HG03354 (cell line): ENCODE measurements around the gene UROS.

ENCODE experiments used
- ATAC-seq: cut with Tn5 transposase; IDR thresholded peaks from one replicate; pipeline ENCODE4 v1.9.1; 2021; ENCODE audit warnings: mild to moderate bottlenecking; ENCODE audit not compliant: unreplicated experiment, poor library complexity, severe bottlenecking

UROS gene

DNA sequence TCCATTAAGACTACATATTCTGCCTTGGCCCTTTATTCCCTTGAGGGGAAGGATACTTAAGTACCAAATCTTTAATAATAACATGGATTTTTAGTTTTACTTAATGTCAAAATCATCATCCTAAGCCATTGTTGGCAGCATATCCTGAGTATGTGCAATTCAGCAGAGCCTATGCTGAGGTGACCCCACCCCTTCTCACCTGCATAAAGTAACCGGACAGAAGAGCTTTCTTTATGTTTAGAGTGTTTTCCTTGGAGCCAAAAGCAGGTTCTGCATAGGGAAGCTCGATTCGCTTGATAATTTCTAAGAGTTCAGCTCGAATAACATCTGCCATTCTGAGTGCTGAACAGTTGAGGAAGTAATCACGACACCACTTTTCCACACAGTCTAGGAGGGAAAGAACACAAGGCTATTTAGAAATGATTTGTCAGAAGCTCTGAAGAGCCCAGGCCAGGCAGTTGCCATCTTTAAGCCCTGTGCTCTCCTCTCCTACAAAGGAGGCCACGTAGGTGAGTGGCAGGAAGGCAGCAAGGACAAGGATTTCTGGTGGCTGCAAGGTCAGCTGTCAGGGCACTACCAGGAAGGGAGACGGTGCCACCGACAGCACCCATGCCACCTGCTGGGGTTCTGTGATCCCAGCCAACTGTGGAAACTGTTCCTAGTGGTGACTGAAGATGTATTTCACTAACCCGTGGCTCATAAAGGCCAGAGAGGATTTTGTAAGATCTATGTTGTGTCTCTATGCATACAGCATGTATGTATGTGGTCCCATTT is 15.9 kb upstream of the UROS start:
- ATAC-seq: no peak

DNA sequence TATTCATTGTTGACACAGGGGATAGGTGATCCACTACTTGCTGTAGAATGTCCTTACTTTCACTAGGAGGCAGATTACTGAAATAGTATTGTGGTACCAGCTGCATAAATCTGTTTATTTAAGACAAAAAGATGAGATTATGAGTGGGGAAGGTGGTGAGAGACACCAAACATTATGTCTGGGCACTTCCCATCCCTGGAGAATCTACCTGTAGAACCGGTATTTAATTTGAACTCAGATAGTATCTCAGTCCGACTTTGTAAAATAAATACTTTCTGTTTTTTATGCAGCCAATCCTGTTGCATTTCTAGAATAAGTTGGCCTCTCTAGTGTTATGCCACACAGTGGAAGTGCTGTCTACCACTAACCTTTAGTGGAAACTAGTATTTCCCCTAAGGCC is 13.7 kb upstream of the UROS start:
- no peak for ATAC-seq

DNA sequence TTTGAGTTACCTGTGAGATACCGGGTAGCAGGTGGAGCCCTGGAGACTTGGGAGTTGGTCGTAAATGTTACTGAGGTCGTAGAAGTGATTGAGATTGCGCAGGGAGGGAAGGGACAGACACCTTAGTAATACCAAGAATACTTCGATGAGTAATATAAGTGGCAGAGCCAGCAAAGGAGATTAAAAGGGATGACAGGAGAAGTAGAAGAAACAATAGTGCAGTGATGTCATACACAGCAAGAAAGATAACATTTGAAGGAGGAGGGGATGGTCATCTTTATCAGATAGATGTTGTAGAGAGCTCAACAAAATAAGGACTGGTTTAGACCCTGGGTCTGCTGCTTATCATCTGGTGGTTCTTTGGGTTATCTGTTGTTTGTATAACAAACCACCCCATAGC is 5.3 kb upstream of the UROS start:
- no peak for ATAC-seq

DNA sequence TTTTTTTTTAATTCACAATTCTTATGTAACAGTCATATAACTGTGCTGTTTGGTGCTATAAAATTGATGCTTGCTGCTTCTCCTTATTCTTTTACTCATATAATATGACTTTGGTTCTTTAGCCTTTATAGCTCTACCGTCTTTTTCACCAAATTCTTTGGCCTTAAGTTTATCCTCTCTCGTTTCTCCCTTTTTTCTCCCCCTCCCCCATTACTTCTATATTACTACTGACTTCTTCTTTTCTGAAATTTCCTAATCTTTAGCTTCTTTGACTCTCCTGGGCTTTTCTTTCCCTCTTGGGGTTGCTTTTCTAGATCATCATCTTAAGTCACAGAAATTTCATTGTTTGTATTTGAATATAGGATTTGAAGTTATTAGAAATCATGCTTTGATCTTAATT is 4.1 kb upstream of the UROS start:
- ATAC-seq: no peak

DNA sequence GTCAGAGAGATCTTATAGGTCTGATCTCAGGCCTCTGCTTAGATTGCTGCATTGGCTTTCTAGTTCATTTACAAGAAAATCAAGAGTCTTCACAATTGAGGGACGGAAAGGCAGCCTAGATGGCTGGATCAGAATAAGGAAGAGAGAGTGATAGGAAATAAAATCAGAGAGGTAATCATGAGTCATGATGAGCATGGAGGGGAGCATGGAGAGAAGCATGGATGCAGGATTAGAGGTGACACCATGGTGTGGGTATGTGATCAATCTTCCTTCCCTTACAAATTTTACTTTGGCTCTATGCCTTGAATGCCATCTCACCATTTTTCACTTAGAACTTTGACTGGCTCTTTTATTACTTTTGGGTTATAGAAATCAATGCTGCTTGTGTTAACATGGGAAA is 1.7 kb upstream of the UROS start:
- ATAC-seq: no peak

DNA sequence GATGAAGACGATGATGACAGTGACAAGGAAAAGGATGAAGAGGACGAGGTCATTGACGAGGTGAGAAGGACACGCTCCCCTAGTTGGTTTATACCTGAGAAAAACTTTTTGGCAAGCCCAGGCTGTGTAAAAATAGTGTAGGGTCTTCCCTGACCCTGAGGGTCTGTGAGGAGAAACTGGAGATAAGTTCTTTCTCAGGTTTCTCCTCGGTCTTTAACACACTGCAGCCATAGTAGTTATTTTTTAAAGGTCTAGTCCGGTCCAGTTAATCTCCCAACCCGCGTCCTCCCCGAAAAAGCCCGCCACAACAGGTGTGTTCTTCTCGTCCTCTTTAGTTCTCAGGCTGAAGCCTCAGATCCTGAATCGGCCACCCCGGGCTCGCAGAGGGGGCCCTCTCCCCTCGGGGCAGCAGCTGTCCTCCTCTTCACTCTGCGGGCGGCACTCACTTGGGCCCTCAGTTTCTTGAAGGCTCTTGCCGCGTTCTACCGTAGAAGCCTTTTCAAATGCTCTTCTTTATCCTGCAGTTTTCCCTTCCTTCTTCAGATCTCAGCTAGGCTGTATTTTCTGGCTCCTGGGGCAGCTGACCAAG is 699 bp upstream of the UROS start:
- peak; percentile 5 for ATAC-seq

DNA sequence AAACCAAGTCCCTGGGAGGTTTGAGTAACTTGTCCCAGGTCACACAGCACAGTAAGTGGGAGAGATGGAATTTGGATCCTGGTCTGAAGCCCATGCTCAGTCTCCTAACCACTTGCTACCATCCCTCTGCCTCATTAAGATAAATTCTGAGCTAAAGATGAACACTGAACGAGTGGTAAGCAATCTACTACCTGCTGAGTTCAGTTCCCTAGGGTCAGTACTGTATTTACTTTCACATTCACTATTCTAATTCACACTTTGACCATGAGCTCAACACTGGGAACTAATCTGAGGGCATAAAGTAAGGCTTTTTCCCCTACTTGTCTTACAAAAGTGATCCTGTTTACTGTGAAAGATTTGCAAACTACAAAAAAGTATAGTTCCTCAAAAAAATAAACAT is 2.4 kb downstream of the UROS start:
- ATAC-seq: peak; percentile 55

DNA sequence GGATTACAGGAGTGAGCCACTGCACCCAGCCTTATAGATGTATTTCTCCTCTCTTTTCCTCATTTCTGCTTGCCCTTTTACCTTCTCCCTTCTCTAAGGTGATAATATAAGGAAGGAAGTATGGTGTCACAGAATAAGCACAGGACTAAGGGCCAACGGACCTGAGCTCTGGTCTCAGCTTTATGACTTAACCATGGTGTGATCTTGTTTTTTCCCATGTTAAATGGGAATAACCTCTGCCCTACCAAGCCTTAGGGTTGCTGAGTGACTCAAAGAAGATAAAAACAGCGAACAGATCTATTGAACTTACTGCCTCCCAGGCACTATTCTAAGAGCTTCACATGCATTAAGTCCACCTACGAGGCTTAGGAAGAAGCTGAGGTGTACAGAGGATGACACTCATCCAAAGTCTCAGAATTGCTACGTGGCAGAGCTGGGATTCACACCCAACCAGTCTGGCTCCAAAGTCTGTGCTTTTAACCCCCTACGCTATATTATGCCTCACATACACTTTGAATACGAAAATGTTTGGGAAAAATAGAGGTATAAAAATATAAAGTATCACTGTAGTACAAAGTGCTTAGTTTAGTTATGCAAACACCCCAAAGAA is 5.6 kb downstream of the UROS start:
- no peak for ATAC-seq

DNA sequence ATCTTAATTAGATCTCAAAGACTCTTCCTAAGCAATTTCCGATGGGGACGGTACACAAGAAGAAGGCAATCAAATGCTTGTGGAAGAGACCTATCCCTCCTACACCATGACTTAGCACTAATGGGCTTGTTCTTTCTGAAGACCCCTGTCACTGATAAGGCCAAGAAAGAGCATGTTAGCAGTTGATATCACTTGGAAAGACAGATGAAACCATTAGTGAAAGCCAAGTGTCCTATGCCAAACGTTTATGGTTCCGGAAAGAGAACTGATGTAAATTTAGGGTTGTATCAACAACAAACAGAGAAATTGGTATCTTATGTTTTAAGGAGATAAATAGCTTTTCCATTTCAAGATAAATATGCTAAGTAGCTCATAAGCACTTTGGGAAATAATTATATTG is 6.5 kb downstream of the UROS start:
- ATAC-seq: no peak

DNA sequence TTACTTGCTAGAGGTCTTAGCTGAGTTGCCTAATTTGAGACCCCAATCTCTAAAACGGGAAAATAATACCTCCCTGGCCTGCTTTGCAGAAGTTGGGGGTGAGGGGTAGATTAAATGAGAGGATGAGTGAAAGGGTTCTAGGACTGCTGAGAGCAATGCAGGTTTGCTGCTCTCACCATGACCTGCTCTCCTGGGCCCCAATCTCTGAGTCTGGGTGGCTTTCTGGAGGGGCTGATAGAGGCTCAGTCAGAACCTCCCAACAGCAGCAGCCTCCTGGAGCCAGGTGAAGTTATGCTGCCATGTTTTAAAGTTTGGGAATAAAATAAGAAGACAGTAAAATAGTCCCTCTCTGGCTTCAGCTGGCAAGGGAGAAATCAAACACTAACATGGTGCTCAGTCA is 7.3 kb downstream of the UROS start:
- ATAC-seq: no peak

DNA sequence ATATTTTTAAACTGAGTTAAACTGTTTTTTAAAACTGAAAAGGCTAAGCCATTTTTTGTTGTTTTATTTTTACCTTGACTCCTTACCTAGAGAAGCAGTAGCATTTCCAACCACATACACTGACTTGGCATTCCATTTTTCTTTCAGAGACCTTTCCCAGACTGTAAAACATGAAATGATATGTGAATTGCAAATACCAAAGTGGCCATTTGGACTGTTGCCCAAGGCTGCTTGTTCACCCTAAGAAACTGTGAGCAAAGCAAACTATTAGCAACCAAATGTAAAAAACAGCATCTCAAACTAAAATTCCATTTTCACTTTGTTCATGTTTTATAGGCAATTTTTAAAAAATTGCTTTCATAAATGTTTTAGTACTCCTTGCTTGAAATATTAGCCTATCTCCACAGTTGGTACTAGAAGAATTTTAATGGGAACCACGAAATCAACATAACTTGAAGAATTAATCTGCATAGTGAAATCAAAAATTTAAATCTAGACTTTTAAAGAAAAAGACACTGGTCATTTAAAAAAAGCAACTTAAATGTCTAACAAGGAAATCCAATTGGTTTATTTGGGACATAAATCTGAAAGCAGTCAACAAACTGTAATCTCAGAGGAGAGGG is 10.8 kb downstream of the UROS start:
- no peak for ATAC-seq

DNA sequence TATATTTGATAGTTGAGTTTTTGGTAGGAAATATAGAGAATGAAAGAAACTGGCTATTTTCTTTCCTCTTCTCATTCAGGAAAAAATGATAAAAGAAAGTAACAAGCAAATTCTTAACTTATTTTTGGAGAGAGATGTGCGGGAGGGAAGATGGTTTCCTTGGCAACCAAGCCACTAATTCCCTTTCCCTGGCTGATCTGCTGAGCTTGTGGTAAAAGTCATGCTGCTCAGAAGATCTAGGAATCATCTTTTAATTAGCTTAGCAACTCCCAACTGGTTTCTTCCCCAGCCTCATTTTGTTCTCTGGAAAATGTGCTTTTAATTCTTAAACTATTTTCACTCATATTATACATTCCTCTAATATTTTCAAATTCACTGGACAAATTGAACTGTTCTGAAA is 11.8 kb downstream of the UROS start:
- no peak for ATAC-seq

DNA sequence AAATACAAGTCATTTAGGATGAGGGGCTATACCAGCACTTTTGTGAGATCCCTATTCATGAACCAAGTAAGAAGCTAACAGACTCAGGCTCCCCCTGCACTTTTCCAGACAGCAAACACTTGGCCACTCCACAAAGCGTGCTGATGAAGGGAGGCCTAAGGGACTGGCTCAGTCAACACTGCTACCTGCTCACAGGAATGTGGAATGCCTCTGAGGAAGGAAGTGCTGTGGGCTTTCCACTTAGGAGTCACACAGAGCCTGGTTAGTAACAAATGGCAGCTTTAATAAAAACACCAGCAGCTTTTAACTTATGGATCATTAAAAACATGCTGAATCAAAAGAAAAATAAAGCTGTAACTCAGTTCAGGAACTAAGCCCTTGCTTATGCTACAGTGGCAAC is 15.0 kb downstream of the UROS start:
- no peak for ATAC-seq

DNA sequence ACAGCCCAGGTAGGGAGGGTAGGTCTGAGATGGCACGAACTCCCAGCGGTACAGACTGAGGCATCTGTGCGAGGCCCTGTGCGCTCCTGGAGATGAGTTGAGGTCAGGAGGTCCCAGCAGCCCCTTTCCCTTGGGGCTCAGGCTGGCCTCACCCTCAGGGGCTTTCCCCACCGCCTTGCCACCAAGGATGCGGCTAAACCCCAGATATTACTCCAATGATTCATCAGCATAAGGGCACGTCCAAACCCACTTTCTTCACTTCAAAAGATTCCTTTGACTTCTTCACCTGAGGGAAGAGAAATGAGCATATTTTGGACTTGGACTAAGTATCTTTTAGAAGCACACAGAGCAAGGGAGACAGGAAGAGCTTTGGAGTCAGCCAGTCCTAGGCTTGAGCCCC is 20.3 kb downstream of the UROS start:
- ATAC-seq: no peak

DNA sequence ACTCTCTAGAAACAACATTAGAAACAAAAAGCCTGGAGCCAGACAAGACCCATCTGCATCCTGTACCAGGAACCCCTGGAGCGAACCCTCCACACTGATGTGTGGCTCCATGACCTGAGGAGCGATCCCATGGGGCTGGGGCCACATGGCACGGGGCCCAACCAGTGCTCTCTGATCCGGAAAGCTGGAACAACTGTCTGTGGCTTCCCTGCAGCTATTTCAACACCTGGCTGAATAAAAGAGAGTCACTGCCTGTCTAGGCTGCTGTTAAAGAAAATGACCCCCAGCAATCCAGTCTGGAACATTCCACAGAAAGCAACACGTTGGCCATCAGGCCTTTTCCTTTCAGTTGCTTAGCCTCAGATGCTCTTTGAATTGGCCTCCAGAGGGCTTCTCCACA is 20.9 kb downstream of the UROS start:
- no peak for ATAC-seq

DNA sequence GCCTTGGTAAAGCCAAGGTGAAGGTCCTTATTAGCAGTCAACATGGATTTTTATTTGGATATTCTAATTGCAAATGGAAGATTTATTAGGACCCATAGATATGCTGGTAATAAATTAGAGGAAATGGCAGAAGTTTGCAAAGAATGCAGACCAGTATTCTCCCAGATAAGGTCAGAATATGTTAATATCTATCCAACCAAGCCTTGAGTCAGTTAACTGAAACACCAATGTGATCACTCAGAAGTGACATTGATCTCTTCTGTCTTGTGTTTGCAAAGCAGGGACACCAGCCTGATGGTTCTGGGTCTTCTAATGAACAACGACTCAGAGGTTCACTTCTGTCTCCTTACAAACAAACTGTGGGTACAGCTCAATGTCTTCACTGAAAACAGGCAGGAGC is 21.5 kb downstream of the UROS start:
- no peak for ATAC-seq

DNA sequence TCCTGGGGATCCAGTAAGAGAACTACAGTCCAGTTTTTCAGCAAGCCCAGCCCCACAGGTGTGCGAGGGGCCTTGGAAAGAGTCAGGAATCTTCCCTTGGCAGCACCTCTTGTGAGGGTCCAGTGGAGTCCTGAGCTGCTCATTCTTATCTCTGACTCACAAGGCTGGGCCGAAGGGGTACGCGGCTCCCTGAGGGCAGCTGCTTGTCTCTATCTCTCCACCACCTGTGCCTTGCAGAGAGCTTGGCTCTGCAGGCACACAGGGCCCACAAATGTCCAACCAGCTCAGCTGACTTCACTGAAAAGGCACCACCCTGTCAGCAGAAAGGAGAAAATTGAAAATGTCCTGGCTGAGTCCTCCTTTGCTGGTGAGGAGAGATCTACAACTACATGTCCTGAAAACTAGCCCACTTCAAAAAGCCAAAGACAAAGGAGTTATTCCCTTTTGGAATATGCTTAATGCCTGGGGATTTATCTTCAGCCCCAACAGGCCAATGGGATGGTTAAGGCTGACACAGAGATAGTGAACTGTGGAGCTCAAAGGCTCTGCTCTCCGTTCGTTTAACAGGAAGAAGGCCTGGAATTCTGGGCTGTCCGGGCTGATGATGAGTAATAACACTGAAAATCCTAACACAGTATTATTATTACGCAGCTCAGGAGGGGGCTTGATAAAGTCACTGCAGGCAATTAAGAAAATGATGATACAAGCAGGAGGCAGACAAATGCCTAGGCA is 23.4 kb downstream of the UROS start:
- no peak for ATAC-seq

DNA sequence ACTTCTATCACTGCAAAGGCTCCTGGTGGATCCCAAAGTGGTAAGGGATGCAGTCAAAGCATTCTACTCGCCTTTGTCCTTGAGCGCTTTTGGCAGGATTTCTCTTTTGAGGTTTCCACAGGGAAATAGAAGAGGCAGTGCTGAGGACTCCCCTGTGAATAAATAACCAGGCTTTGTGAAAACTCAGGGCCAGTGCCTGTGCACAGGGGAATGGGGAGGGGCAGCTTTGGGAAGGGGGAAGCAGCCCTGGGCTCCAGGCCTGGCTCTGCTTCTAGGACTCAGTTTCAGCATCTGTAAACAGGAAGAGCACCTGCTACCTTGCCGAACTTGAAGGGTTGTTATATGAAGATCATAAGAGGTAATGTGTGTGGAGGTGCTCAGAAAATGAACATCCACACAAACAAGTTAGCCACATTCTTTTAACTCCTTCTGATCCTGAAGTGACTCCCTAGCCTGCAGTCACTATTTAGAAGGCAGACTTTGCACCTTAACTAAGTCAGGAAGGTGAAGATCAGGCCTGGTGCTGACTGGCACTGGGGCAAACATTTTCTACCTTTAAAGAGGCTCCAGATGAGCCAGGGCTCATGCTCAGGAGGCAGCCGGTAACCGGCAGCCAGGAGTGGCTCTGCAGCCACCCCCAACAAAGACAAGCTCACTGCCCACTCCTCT is 24.9 kb downstream of the UROS start:
- no peak for ATAC-seq

DNA sequence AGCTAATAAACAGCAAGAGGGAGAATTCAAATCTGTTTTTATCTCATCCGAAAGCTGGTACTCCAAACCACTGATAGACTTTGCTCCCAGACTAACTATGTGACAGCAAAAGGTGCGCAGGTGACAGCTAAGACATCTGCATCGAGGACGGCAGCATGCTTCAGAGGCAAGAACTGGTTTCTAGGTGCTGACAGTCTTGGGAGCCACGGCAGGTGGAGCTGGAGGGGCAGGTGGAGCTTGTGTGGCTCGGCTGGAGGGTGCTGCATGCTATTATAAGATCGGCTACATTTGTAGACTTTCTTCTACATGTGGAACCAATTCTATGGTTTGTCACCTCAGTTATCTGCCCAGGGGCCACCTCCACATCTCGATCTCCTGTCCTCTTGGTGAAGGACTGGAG is 25.6 kb downstream of the UROS start:
- no peak for ATAC-seq

DNA sequence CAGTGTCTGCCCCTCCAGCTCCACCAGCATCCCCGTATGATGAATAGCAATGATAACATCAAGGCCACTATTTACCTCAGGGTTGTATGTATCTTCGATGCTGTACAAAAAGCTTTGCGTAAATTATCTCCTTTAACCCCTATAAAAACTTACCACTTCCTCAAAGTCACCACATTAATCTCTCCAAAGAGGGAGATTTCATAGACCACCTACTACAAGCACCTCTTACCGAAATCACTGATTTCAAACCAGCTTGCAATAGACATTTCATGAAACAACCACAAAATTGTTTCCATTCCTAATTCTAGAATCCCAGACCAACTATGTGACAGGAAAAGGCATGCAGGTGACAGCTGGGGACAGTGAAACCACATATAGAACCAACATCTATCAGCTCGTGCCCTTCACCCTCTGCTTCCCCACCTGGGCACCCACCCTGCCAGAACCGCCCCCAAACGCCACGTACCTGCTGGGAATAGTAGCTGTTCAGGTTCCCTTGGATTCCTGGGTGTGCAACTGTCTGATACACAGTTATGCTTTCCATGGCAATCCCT is 27.3 kb downstream of the UROS start:
- no peak for ATAC-seq
